SK-N-MC (cell line): Measurements from ENCODE around the gene CHST13.

ENCODE experiments used
- FOXP2 ChIP-seq: optimal IDR thresholded peaks from 2 replicates; pipeline ENCODE3; 2011; ENCODE audit warnings: mild to moderate bottlenecking, moderate library complexity; ENCODE audit not compliant: insufficient read depth; ENCODE audit errors: extremely low read length, control extremely low read depth
- POLR2AphosphoS5 ChIP-seq: IDR thresholded peaks from 2 replicates; pipeline ENCODE4 v1.6.1; 2012; ENCODE audit warnings: mild to moderate bottlenecking, low read depth, low read length, borderline replicate concordance

- TF ChIP-seq POLR2AphosphoS5 (no peak), FOXP2 (no peak)
These were observed 19.6 kb downstream of the CHST13 start for GRCh38 chr3:126543457-126544061.
